Right renal cortex interstitium (tissue), 3 donors: ENCODE results near the gene OR2L13. TPM values are rescaled to one million over a fixed set of nuclear protein-coding genes. Genes with fewer than 3 reads are reported as not detected.
"Not testable (repeated sequence)": the region's sequence is repeated elsewhere in the genome, so short reads cannot be mapped to it uniquely, and the experiment has no call there.

Experiments used
- DNase-seq, 3 donors: peaks; one replicate each; pipeline ENCODE4 v3.0.0-alpha.2; 2013; ENCODE audit warnings: low read depth in 3 of 3, low spot score in 2 of 3
- polyA plus RNA-seq, 3 donors: library from polyadenylated mRNA; unstranded; fragments of 120-200 nt; gene quantifications; one replicate each; pipeline ENCODE4 v1.2.1, GENCODE V29; 2013; ENCODE audit not compliant: insufficient read length in 3 of 3

OR2L13 gene, protein sequence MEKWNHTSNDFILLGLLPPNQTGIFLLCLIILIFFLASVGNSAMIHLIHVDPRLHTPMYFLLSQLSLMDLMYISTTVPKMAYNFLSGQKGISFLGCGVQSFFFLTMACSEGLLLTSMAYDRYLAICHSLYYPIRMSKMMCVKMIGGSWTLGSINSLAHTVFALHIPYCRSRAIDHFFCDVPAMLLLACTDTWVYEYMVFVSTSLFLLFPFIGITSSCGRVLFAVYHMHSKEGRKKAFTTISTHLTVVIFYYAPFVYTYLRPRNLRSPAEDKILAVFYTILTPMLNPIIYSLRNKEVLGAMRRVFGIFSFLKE
- polyA plus RNA-seq, result under 1 TPM in 2 of 3 donors, not detected in 1; 0.07 to 0.08 TPM

DNA sequence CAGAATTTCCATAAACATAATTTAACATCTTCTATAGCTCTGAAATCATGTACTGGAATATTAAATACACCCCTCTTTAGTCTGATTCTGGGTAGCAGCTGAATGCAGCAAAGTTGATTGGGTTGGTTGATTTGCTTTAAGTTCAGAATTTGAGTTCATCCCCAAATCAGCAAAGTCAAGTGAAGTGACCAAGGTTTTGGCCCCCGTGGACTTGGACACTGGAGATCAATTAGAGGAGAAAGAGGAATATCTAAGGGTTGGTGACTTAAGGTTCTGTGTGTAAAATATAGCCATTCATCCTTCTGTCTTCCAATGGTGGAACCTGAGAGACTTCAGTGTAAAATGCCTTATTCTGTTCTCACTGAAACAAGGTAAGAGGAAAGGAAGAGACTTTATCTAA lies at the start of gene OR2L13:
Gene OR2L13 (plus strand): TSS at position 301 of the 400 bp plus-strand sequence. CDS start 4,192 bp downstream, outside the sequence.
- no peak for DNase-seq

DNA sequence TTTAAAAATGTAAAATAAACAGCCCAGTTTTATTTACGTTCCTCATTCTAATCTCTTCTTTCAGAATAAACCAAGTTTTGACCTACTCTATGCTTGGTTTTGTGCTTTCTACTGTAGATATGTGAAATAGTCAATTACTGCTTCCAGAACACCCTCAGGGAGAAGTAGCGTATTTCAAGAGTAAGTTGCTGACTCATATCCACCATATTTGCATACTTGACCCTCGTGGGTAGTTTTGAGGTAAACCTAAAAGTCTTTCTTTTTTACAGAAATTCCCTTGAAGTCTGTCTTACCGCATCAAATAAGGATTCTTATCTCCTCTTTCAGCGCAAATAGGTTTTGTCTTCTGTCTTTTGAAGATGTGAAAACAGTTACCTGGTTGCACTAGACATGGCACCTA lies 49.8 kb upstream of the OR2L13 start:
- no peak for DNase-seq

DNA sequence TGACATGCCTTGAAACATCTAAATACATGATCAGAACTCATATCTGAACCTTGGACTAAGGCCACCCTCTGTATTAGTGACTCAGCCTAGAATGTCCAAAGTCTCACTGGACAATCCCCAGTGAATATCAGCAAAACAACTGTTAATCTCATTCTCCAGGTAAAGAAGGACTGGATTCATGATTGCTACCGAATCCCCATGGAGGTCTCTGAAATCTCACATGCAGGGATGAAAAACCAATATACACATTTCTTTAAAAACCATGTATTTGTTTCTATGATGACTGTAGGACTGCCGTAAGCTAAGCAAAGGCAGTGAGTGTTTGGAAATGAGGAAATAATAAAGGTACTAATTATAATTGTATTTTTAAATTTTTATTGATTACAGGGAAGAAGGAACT lies 48.4 kb upstream of the OR2L13 start, which contains the start of gene OR2L3:
Gene OR2L3 (plus strand): TSS at position 301 of the 400 bp plus-strand sequence. CDS start 13,846 bp downstream, outside the sequence.
- DNase-seq, result no peak

DNA sequence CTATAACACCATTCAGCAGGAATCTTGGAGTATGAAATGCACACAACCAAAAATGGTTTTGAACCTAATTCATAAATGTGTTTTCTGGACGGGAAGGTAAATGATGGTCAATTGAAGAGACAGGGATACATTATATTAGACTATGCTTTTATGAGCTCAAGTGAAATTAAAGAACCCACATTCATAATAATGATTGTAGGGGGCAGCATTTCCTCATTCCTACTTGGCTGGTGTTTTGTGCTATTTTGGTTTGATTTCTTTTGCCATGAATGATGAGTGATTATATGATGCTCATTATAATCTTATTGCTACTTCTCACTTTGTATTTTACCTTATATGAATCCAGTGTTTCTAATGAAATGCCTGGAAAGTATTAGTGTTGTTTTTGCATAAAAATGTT lies 48.0 kb upstream of the OR2L13 start:
- no peak for DNase-seq

DNA sequence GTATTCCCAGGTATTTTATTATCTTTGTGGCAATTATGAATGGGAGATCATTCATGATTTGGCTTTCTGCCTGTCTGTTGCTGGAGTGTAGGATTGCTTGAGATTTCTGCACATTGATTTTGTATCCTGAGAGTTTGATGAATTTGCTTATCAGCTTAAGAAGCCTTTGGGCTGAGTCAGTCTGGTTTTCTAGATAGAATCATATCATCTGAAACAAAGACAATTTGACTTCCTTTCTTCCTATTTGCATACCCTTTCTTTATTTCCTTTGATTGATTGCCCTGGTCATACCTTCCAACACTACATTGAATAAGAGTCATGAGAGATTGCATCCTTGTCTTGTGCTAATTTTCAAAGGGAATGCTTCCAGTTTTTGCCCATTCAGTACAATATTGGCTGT lies 40.3 kb upstream of the OR2L13 start:
- DNase-seq, result no peak

DNA sequence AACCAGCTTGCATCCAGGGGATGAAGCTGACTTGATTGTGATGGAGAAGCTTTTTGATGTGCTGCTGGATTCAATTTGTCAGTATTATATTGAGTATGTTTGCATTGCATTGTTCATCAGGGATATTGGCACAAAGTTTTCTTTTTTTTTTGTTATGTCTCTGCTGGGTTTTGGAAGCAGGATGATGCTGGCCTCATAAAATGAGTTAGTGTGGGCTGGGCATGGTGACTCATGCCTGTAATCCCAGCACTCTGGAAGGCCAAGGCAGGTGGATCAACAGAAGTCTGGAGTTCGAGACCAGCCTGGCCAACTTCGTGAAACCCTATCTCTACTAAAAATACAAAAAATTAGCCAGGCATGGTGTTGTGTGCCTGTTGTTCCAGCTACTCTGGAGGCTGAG lies 39.7 kb upstream of the OR2L13 start:
- DNase-seq, result no peak

DNA sequence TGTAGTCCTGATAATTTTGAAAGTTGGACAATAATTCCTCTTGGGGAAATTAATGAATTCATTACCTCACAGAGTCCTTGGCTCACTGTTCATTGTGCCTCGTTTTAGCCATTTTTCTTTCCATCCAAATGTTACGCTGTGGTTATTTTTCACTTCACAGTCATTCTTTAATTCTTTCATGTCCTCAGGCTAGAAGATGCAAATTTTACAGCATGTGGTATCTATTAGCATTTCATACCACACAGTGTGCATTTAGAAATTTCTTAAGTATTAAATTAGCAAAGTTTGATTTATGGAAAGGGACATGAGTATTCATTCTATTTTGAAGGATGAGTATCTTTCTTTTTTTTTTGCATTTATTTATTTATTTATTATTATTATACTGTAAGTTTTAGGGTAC lies 29.9 kb upstream of the OR2L13 start:
- DNase-seq, result no peak

DNA sequence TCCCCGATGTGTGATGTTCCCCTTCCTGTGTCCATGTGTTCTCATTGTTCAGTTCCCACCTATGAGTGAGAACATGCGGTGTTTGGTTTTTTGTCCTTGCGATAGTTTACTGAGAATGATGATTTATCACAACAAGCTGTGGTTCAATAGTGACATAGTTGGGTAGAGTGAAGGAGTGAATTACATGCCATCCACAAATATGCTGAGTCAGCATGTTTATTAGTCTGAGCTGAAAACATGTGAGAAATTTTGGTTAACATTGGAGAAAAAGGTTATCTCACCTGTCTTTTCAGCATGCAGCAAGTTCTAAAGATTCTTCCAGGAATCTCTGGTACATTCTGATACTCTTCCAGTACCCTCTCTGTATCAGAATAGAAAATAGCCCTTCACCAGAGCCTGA lies 29.4 kb upstream of the OR2L13 start:
- no peak for DNase-seq

DNA sequence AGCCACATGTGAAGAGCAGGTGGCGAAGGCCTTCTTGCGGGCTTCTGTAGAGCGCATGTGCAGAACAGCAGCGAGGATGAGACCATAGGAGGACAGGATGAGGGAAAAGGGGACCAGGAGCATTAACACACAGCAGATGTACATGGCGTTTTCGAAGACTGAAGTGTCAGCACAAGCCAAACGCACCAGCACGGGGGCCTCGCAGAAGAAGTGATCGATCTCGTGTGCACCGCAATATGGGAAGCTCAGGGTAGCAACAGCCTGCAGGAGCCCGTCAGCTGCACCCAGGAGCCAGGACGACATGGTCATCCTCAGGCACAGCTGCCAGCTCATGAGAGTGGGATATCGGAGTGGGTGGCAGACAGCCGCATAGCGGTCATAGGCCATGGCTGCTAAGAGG lies 11.1 kb upstream of the OR2L13 start:
- not testable (repeated sequence) for DNase-seq

DNA sequence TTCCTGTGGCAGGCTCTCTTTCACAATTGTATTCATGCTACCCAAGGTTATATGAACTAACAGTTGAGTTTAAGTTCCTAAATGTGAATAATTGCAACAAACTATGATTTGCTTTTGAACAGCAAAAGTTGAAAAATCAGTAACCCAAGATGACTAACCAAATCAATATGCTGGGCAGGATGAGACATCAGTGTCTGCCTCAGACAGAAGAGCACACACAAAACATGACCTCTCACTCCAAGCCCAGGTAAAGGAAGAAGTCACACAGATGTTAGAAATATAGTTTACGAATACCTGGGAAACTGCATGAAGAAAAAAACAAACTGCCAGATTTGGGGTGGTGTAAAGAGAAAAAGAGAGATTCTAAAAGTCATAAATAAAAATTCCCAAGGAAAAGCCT lies 3.5 kb downstream of the OR2L13 start:
- no peak for DNase-seq

DNA sequence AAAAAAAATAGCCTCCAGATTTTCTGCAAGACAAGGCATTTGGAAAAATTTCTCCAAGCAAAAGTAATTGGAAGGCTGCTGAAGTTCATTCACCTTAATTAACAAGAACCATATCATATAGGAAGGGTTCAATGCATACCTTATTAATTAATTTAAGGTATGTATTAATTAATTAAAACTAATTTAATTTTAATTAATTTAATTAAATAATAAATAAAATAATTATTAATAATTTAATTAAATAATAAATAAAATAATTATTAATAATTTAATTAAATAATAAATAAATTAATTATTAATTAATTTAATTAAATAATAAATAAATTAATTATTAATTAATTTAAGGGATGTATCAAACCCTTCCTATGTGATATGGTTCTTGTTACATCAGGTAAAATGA lies 7.9 kb downstream of the OR2L13 start:
- no peak for DNase-seq

DNA sequence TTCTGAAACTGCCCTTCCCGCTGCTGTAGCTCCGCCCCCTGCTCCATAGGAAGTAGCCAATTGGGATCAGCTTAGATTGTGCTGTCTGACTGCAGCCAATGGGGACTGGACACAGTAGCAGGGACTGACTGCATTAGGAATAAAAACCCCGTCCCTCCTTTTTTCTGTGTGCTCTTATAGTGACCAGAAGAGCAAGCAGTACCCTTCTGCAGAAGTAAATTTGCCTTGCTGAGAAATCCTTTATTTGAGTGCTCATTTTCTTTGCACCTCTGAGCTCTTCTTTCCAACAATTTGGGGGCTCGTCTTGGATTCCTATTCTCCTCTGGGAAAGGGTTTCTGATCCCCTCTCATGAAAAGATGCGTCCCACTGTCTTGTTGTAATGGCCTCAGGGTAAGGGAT lies 16.2 kb downstream of the OR2L13 start:
- DNase-seq, result no peak

DNA sequence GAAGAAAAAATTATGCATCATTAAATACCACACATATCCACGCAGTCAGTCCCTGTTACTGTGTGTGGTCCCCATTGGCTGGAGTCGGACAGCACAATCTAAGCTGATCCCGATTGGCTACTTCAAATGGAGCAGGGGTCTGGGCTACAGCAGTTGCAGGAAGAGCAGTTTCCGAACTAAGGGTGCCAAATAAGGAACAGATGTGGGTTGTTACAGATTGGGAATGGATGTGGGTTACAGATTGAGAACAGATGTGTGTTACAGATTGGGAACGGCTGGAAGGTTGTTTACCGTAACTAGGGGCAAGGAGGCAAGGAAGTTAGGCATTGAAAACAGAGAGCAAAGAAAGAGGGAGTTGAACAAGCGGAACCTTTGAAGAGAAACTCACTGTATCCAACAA lies 19.9 kb downstream of the OR2L13 start:
- no peak for DNase-seq

DNA sequence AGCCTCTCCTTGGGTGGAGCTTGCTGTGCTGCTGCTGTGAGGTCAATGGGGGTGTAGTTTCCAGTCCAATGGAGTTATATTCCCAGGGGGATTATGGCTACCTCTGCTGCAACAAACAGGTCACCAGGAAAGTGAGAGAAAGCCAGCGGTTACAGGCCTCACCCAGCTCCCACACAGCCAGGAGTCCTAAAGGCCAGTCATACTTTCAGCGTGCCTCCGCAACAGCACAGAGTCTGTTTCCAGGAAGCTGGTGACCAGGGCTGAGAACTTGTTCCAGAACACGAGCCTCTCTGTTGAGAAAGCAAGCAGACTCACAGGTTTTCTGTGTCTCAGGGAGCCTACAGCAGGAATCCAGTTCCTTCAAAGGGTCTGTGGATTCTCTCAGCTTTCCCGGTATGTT lies 32.7 kb downstream of the OR2L13 start:
- no peak for DNase-seq

DNA sequence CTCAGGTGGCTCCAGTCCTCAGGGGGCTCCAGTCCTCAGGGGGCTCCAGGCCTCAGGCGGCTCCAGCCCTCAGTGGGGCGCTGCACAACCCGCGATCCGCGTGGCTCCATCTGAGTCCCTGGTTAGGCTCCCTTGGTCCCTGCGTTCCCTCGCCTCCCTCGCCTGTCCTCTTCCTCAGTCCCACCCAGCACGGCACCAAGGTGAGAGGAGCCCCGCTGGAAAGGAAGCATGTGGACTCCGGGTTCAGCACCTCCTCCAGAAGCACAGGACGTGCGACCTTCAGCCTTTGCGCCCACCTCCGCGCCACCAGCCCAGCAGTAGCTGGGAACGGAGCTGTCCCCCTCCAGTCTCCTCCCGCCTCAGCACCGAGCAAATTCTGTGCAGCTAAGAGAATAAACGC lies 41.8 kb downstream of the OR2L13 start:
- no peak for DNase-seq

DNA sequence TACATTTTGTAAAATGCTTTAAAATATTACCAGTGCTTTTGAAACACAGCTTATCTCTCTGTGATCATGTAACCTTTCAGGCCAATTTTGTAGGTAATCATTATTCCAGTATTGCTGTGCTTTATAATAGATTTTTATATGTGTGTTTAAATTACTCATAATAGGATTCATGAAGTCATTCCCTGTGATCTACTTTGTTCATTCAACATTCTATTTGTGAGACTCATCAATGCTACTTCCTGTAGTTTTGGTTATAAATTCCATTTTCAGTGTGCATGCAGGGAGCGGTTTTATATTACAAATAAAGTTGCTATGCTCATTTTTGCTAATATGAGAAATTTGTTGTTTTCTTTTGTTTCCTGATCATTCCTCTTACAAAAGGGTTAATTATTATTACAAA lies 45.9 kb downstream of the OR2L13 start:
- DNase-seq, result no peak

DNA sequence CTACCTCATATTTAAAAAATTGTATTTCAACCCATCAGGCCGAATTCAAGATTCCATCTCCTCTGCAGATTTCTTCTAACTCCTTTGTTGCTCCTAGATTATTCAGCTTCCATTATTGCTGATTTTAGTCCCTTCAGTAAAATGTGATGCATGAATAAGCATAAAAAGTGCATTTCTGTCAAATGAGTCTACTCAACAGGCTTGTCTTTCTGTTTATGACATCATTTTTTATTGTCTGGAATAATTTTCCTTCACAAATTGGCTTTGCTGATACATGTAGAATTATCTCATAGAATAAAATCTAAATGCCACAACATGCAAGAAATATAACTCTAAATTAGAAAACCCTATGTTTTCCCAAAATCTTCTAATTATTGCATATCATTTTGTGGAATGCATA lies 48.3 kb downstream of the OR2L13 start:
- no peak for DNase-seq

DNA sequence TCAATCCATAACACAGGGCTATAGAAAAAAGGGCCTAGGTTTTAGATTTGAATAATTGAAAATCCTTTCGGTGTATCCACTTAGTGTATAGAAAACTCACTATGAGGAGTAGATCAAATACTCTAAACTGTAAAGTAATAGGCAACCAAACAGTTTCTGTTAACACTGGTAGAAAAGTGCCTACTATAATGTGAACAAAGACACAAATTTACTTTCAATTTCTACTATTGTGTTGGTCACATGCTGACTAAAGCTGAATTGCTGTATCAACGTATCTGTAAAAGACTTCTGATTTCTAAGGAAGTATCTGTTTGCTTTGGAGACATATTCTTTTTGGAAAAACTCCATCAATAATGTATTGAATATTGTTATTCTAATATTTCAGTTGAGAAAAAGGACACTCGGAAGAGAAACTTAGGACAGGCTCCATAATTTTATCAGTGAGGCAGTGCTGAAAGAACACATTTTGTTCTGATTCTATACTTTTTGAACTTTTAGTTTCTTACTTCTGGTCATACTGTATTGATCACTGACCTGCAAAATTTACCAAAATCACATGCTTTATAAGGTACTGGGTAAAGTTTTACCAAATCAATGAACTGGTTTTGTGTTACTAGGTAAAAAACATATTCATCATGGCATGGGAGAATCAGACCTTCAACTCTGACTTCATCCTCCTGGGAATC lies 49.7 kb downstream of the OR2L13 start, which contains the start of gene OR2M5:
Gene OR2M5 (plus strand): TSS at position 636 of the 686 bp plus-strand sequence. CDS start 0 bp downstream, at position 636.
- DNase-seq, result no peak
